Activated CD8-positive, alpha-beta T cell treated with anti-CD3 and anti-CD28 coated beads for 36 hours (primary cell): ENCODE results near the gene ARSB. TPM values are rescaled to one million over a fixed set of nuclear protein-coding genes. Genes with fewer than 3 reads are reported as not detected.

Experiments
- ATAC-seq: fragments of 200-7000 bp; cut with Tn5 transposase; one replicate; pipeline ENCODE4 v1.10.0; 2021; ENCODE audit warnings: mild to moderate bottlenecking, moderate library complexity
- CTCF ChIA-PET: fragments of 350-600 bp; sonication (Branson Sonifier 250); formaldehyde crosslinking; loops from one replicate; lab custom pipeline; 2021; ENCODE audit warnings: antibody characterized with exemption; lab: Charles Lee
- POLR2A ChIA-PET: fragments of 350-600 bp; sonication (Branson Sonifier 250); formaldehyde crosslinking; loops from one replicate; lab custom pipeline; 2021; ENCODE audit warnings: antibody characterized with exemption; lab: Charles Lee
- DNase-seq: peaks from one replicate; pipeline ENCODE4 v3.0.0-alpha.2; 2020
- H3K27ac Mint-ChIP-seq: one replicate; pipeline ENCODE4 v1.8.0; 2021; ENCODE audit warnings: mild to moderate bottlenecking, mixed read lengths
- H3K27me3 Mint-ChIP-seq: one replicate; pipeline ENCODE4 v1.8.0; 2021; ENCODE audit warnings: mixed read lengths
- H3K36me3 Mint-ChIP-seq: one replicate; pipeline ENCODE4 v1.8.0; 2021; ENCODE audit warnings: low read depth, mixed read lengths
- H3K4me1 Mint-ChIP-seq: one replicate; pipeline ENCODE4 v1.8.0; 2021; ENCODE audit warnings: low read depth, mixed read lengths
- H3K4me3 Mint-ChIP-seq: one replicate; pipeline ENCODE4 v1.8.0; 2021; ENCODE audit warnings: mild to moderate bottlenecking, moderate library complexity, mixed read lengths
- H3K9me3 Mint-ChIP-seq: one replicate; pipeline ENCODE4 v1.8.0; 2021; ENCODE audit warnings: mixed read lengths
- intact Hi-C: fragments of 100-400 bp; cut with micrococcal nuclease; formaldehyde crosslinking; loops from one replicate; pipeline ENCODE4 v1.10.0; 2022
- total RNA-seq, 2 experiments: library from RNA; stranded (reverse); gene quantifications; one replicate each; pipeline ENCODE4 v1.2.3, GENCODE V29; 2021
- TF ChIP-seq, protein P1 (sequence below): fragments of 200-600 bp; IDR thresholded peaks from one replicate; pipeline ENCODE4 v1.8.0; 2022; ENCODE audit warnings: antibody characterized with exemption, mild to moderate bottlenecking

Gene ARSB
- total RNA-seq, 2 experiments from 2014 or later = 8.8 to 9.1 TPM

DNA sequence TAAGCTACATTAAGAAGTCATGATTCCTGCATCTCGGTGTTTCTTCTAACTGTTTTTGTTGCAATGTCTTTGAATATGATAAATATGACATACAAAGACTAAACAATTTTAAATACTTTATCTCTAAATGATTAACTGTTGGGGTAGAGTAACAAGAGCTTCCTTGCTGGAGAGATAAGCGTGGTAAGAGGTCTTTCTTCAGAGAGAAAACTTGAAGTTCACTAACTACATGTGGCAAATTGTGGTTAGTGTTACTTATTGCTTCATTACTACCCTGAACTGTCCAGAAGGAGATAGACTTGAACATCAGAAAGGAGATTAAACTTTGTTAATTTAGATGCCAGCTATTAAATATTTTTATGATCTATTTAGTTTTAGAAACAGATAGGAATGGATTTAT lies 7.0 kb upstream of the ARSB start:
- no peak for DNase-seq
- Mint-ChIP-seq H3K4me1 (peaks cover 18% of the 10 kb centered on the region), H3K9me3 (no peaks in the 10 kb centered on the region), H3K36me3 (no peaks in the 10 kb centered on the region), H3K4me3 (no peak overlapping the region), H3K27me3 (peaks cover 1% of the 10 kb centered on the region), H3K27ac (no peak overlapping the region)
- POLR2A ChIA-PET = interaction anchor here (0.9 kb wide), 1 partner anchor 24 kb away, joined by 3 read pairs; no protein-coding TSS in a partner anchor
- intact Hi-C loops = no loop called here
- TF ChIP-seq, protein P1, sequence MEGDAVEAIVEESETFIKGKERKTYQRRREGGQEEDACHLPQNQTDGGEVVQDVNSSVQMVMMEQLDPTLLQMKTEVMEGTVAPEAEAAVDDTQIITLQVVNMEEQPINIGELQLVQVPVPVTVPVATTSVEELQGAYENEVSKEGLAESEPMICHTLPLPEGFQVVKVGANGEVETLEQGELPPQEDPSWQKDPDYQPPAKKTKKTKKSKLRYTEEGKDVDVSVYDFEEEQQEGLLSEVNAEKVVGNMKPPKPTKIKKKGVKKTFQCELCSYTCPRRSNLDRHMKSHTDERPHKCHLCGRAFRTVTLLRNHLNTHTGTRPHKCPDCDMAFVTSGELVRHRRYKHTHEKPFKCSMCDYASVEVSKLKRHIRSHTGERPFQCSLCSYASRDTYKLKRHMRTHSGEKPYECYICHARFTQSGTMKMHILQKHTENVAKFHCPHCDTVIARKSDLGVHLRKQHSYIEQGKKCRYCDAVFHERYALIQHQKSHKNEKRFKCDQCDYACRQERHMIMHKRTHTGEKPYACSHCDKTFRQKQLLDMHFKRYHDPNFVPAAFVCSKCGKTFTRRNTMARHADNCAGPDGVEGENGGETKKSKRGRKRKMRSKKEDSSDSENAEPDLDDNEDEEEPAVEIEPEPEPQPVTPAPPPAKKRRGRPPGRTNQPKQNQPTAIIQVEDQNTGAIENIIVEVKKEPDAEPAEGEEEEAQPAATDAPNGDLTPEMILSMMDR = no peak
- CTCF ChIA-PET = interaction anchor here (1.5 kb wide), 1 partner anchor 141 kb away, joined by 5 read pairs; no protein-coding TSS in a partner anchor
- ATAC-seq = no peak

DNA sequence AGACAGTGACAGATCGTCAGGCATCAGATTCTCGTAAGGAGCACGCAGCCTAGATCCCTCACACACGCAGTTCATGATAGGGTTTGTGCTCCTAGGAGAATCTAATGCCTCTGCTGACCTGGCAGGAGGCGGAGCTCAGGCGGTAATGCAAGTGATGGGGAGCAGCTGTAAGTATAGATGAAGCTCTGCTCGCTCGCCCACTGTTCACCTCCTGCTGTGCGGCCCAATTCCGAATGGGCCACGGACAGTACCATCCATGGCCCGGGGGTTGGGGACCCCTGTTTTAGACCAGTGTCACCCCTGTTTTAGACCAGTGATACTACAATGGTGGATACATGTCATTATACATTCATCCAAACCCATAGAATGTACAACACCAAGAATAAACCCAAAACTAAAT lies 4.0 kb upstream of the ARSB start:
- Mint-ChIP-seq H3K27me3 (no peaks in the 10 kb centered on the region), H3K4me3 (no peak overlapping the region), H3K4me1 (peaks cover 27% of the 10 kb centered on the region), H3K27ac (no peak overlapping the region), H3K36me3 (no peaks in the 10 kb centered on the region), H3K9me3 (no peaks in the 10 kb centered on the region)
- ATAC-seq = no peak
- intact Hi-C loops = no loop called here
- ChIA-PET POLR2A (no interaction called here), CTCF (interaction anchor here (1.0 to 6.6 kb wide), 2 partner anchors 34 to 144 kb away, joined by 4 to 57 read pairs; no protein-coding TSS in a partner anchor)
- TF ChIP-seq, protein P1 = no peak
- no peak for DNase-seq

DNA sequence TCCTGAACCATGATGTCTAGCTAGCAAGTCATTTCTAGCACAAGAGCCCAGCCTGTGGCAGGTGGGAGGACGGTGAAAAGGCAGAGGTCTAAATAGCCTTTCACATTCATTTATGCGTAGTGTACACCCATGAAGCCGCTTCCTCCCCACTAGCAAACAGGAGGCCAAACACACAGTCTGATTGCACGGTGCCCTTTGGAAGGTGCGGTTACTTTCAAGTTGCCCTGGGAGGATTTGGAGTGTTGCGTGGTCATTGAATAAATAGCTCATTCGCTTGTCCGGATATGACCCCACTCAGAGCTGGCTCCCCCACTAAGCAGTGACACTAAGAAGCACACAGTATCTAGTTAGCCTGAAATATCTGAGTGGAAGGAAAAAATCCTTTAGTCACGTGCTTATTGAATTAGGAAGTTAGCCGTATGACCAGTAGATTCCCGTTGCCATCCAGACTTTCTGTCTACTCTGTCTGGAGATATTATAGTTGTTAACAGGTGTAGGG lies 664 bp upstream of the ARSB start:
- TF ChIP-seq, protein P1 = no peak
- no peaks in the 10 kb centered on the region for H3K36me3 Mint-ChIP-seq
- peak overlapping the region; percentile 87 for H3K4me3 Mint-ChIP-seq
- intact Hi-C loops = no loop called here
- POLR2A ChIA-PET = interaction anchor here (0.7 to 3.2 kb wide), 3 partner anchors 9 to 190 kb away, joined by 3 to 16 read pairs (median 4); no protein-coding TSS in a partner anchor
- H3K27ac Mint-ChIP-seq = peak overlapping the region; percentile 97
- no peaks in the 10 kb centered on the region for H3K9me3 Mint-ChIP-seq
- H3K27me3 Mint-ChIP-seq = no peaks in the 10 kb centered on the region
- ATAC-seq = peak; percentile 81
- peaks cover 37% of the 10 kb centered on the region for H3K4me1 Mint-ChIP-seq
- CTCF ChIA-PET = interaction anchor here (1.2 to 6.6 kb wide), 5 partner anchors 9 to 147 kb away, joined by 3 to 57 read pairs (median 3); no protein-coding TSS in a partner anchor
- peak; percentile 89 for DNase-seq

DNA sequence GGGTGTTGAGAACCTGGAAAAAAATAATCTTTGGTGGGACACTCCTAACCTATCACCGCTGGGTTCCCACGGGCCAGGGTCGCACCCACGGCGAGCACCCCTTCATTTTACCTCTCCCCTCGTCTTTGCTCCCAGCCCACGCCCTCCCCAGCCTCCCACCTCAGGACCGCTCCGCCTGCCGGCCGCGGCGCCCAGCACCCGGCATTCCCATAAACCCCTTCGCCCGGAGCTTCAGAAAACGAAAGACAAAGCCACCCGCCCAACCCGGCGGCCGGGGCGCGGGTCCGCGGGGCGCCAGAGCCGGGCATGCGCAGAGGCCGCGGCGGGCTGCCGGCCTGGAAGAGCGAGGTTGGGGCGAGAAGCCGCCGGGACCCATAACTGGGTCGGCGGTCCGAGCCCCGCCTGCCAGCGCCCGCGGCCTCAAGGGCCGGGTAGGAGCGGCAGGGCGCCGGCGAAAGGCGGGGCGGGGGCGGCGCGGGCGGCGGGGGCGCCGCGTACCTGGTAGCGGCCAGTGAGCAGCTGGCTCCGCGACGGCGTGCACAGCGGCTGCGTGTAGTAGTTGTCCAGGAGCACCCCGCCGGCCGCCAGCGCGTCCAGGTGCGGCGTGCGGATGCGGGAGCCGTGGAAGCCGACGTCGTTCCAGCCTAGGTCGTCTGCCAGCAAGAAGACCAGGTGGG lies 533 bp downstream of the ARSB start:
- peaks cover 45% of the 10 kb centered on the region for H3K4me1 Mint-ChIP-seq
- ATAC-seq = peak; percentile 52
- POLR2A ChIA-PET = interaction anchor here (0.8 to 3.2 kb wide), 8 partner anchors 8 to 624 kb away, joined by 3 to 16 read pairs (median 3); partner anchors contain the start of genes JMY and SCAMP1
- TF ChIP-seq, protein P1 = no peak
- H3K27me3 Mint-ChIP-seq = no peaks in the 10 kb centered on the region
- no peaks in the 10 kb centered on the region for H3K36me3 Mint-ChIP-seq
- intact Hi-C loops = no loop called here
- peak overlapping the region; percentile 92 for H3K27ac Mint-ChIP-seq
- DNase-seq = peak; percentile 79
- H3K9me3 Mint-ChIP-seq = no peaks in the 10 kb centered on the region
- CTCF ChIA-PET = interaction anchor here (1.0 to 6.6 kb wide), 8 partner anchors 9 to 250 kb away, joined by 3 to 57 read pairs (median 3); no protein-coding TSS in a partner anchor
- peak overlapping the region; percentile 85 for H3K4me3 Mint-ChIP-seq
